Keratinocyte (primary cell): ENCODE data around the gene GIPC3. TPM values are rescaled to one million over a fixed set of nuclear protein-coding genes. Genes with fewer than 3 reads are reported as not detected.

Experiments used
- DNase-seq: peaks from one replicate; pipeline ENCODE4 v3.0.0-alpha.2; 2011; ENCODE audit warnings: low read depth, missing footprints, low spot score
- FAIRE-seq: peaks from 2 replicates; lab custom pipeline; 2011; peaks lifted over from hg19 to GRCh38; lab: Jason Lieb, UNC
- H2AFZ ChIP-seq: 2 replicates; pipeline ENCODE4 v1.6.0; 2012; ENCODE audit warnings: low read length, control low read depth, inconsistent platforms; ENCODE audit not compliant: control insufficient read depth
- H3K27ac ChIP-seq: 2 replicates; pipeline ENCODE4 v1.5.1; 2011; ENCODE audit warnings: low read length; ENCODE audit not compliant: control insufficient read depth, insufficient read depth
- H3K27me3 ChIP-seq: 3 replicates; pipeline ENCODE4 v1.6.0; 2011; ENCODE audit warnings: low read length; ENCODE audit not compliant: control insufficient read depth, insufficient read depth; ENCODE audit errors: extremely low read depth
- H3K36me3 ChIP-seq, 2 experiments: 2 replicates in 1 of 2; 3 replicates in 1 of 2; pipeline ENCODE4 v1.5.1; 2011; ENCODE audit warnings: low read length in 2 of 2, mild to moderate bottlenecking in 1 of 2; ENCODE audit not compliant: control insufficient read depth in 2 of 2, insufficient read depth in 2 of 2; ENCODE audit errors: extremely low read depth in 1 of 2
- H3K4me1 ChIP-seq: 3 replicates; pipeline ENCODE4 v1.5.1; 2011; ENCODE audit warnings: low read length; ENCODE audit not compliant: control insufficient read depth, insufficient read depth; ENCODE audit errors: extremely low read depth
- H3K4me2 ChIP-seq: 3 replicates; pipeline ENCODE4 v1.6.0; 2011; ENCODE audit warnings: low read depth, low read length; ENCODE audit not compliant: control insufficient read depth, insufficient read depth; ENCODE audit errors: extremely low read depth
- H3K4me3 ChIP-seq, 3 experiments: fragments of 200-600 bp in 1 of 3; sonication (generic) in 1 of 3; 2 replicates in 2 of 3; 3 replicates in 1 of 3; pipeline ENCODE4 v1.5.1; 2011 to 2016; ENCODE audit warnings: low read length in 3 of 3, mild to moderate bottlenecking in 3 of 3, control low read depth in 2 of 3, inconsistent platforms in 1 of 3, low read depth in 1 of 3, mixed read lengths in 1 of 3, mixed run types in 1 of 3, moderate library complexity in 1 of 3; ENCODE audit not compliant: control insufficient read depth in 2 of 3, insufficient read depth in 2 of 3; ENCODE audit errors: extremely low read depth in 1 of 3
- H3K79me2 ChIP-seq: 2 replicates; pipeline ENCODE4 v1.6.0; 2012; ENCODE audit warnings: low read length; ENCODE audit not compliant: control insufficient read depth, insufficient read depth
- H3K9ac ChIP-seq: 3 replicates; pipeline ENCODE4 v1.6.0; 2011; ENCODE audit warnings: low read length; ENCODE audit not compliant: control insufficient read depth, insufficient read depth; ENCODE audit errors: extremely low read depth
- H3K9me1 ChIP-seq: 3 replicates; pipeline ENCODE4 v1.6.0; 2011; ENCODE audit warnings: low read length; ENCODE audit not compliant: control insufficient read depth, insufficient read depth; ENCODE audit errors: extremely low read depth
- H3K9me3 ChIP-seq: 2 replicates; pipeline ENCODE4 v1.5.1; 2012; ENCODE audit warnings: low read depth, low read length; ENCODE audit not compliant: control insufficient read depth
- H4K20me1 ChIP-seq: 3 replicates; pipeline ENCODE4 v1.6.0; 2011; ENCODE audit warnings: low read length; ENCODE audit not compliant: control insufficient read depth, insufficient read depth; ENCODE audit errors: extremely low read depth
- EZH2 ChIP-seq: IDR thresholded peaks from one replicate; pipeline ENCODE4 v1.6.1; 2012; ENCODE audit warnings: inconsistent platforms, mild to moderate bottlenecking, low read length, moderate library complexity
- dilution Hi-C: fragments of 300-500 bp; cut with MboI; formaldehyde crosslinking; loops from one replicate; pipeline ENCODE4 v1.7.0; 2020; ENCODE audit warnings: low sequenced_read_pairs; ENCODE audit not compliant: extremely low pct_ligation_motif_present
- polyA plus RNA-seq, 5 experiments: library from polyadenylated mRNA; depleted of rRNA in 3 of 5; stranded (reverse) in 3 of 5; stranded (forward) in 1 of 5; unstranded in 1 of 5; fragments of >200 nt; gene quantifications; 1 replicate in 1 of 5; 2 replicates in 3 of 5; 3 replicates in 1 of 5; pipeline versions ENCODE4 v1.2.1 to v1.2.3, GENCODE V29; 2011 to 2012; ENCODE audit warnings: missing spikeins in 2 of 5, low read depth in 1 of 5, low replicate concordance in 1 of 5
- TF ChIP-seq, protein P1 (sequence below), 3 experiments: IDR thresholded peaks in 1 of 3; conservative IDR thresholded peaks in 1 of 3; optimal IDR thresholded peaks in 1 of 3; 2 replicates in 2 of 3; 3 replicates in 1 of 3; pipeline versions ENCODE3 to v1.5.1; 2011; ENCODE audit warnings: low read length in 3 of 3, mild to moderate bottlenecking in 3 of 3, moderate library complexity in 2 of 3, control low read depth in 1 of 3, inconsistent platforms in 1 of 3; ENCODE audit not compliant: insufficient read depth in 2 of 3; ENCODE audit errors: extremely low read depth in 1 of 3

Gene GIPC3
- polyA plus RNA-seq, 1 donor (not counting 4 experiments of a cell fraction or from before 2014, with no cell fraction given): not detected

DNA sequence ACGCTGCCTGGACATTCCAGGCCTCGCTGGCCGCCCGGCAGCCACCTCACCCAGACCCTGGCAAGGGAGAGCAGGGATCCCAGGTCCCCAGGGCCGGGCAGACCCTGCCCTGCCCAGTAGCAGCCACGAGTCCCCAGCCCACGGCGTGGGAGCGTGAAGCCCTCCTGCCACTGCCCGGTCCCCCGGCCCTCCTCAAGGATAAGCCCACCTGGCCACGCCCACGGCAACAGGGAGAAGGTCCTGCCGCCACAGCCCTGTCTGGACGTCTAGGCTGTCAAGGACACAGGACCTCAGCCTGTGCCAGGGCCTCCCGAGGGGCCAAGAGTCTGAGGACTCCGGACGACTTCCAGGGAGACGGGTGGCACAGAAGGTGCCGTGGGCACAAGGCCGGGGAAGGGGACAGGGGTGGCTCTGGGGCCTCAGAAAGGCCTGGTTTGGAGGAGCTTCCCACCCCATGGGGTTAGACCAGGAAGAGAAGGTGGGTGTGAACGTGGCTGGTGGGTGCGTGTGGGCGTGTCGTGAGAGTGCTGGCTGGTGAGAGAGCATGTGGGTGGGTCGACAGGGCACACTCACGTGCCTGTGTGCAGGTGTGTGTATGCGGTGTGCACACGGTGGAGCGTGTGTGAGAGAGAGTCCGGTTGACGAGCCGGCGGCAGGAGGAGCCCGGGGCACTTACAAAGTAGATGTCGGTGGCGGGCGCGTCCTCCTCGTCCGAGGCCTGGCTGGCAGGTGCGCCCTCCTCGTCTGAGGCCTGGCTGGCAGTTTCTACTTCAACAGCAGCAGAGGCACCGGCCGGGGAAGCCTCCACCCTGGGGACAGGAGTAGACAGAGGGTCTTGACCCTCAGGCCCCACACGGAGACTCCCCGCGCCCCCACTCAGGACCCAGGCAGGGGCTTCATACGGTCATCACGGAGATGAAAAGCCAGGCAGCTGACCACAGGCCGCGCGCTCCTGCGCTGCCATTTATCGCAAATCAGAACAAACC lies 53.2 kb downstream of the GIPC3 start:
- Histone ChIP-seq H3K9me1 (no peaks in the 10 kb centered on the region), H4K20me1 (no peaks in the 10 kb centered on the region), H3K36me3 (peaks cover 0 to 12% of the 10 kb centered on the region in 2 experiments), H3K79me2 (no peaks in the 10 kb centered on the region), H3K9me3 (no peaks in the 10 kb centered on the region), H3K4me2 (no peak overlapping the region), H3K4me1 (no peaks in the 10 kb centered on the region), H3K27ac (no peak overlapping the region), H3K27me3 (no peaks in the 10 kb centered on the region), H2AFZ (no peak overlapping the region), H3K9ac (no peak overlapping the region), H3K4me3 (no peak overlapping the region)
- TF ChIP-seq, protein P1, sequence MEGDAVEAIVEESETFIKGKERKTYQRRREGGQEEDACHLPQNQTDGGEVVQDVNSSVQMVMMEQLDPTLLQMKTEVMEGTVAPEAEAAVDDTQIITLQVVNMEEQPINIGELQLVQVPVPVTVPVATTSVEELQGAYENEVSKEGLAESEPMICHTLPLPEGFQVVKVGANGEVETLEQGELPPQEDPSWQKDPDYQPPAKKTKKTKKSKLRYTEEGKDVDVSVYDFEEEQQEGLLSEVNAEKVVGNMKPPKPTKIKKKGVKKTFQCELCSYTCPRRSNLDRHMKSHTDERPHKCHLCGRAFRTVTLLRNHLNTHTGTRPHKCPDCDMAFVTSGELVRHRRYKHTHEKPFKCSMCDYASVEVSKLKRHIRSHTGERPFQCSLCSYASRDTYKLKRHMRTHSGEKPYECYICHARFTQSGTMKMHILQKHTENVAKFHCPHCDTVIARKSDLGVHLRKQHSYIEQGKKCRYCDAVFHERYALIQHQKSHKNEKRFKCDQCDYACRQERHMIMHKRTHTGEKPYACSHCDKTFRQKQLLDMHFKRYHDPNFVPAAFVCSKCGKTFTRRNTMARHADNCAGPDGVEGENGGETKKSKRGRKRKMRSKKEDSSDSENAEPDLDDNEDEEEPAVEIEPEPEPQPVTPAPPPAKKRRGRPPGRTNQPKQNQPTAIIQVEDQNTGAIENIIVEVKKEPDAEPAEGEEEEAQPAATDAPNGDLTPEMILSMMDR (optimal IDR thresholded peaks at IDR 0.05 in 1 of 3, IDR thresholded peaks at IDR 0.05 in 1 of 3, conservative IDR thresholded peaks at IDR 0.05 in 1 of 3; ENCODE audit: extremely low read depth in 1 of 3, insufficient read depth in 2 of 3, low read length in 3 of 3): no peak
- no peak for TF ChIP-seq EZH2
- DNase-seq (no peak), FAIRE-seq (no peak)
- dilution Hi-C loops: no loop called here

DNA sequence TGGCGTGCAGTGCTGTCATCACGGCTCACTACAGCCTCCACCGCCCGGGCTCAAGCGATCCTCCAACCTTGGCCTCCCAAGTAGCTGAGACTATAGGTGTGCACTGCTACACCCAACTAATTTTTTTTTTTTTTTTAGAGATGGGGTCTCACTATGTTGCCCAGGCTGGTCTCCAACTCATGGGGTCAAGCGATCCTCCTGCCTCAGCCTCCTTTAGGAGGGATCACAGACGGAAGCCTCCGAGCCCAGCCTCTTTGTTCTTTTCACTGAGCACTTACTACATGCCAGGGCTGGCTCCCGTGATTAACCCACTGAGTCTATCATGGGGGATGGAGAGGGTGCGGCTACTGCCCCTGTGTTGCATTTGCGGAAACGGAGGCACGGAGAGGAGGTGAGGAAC lies 54.2 kb downstream of the GIPC3 start:
- Histone ChIP-seq H2AFZ (no peak overlapping the region), H3K4me3 (no peak overlapping the region), H3K27me3 (no peaks in the 10 kb centered on the region), H3K36me3 (peaks cover 0 to 12% of the 10 kb centered on the region in 2 experiments), H3K9ac (no peak overlapping the region), H3K4me1 (no peaks in the 10 kb centered on the region), H3K9me1 (no peaks in the 10 kb centered on the region), H3K79me2 (no peaks in the 10 kb centered on the region), H3K27ac (no peak overlapping the region), H3K4me2 (no peak overlapping the region), H3K9me3 (no peaks in the 10 kb centered on the region), H4K20me1 (no peaks in the 10 kb centered on the region)
- TF ChIP-seq EZH2: no peak
- TF ChIP-seq, protein P1 (optimal IDR thresholded peaks at IDR 0.05 in 1 of 3, IDR thresholded peaks at IDR 0.05 in 1 of 3, conservative IDR thresholded peaks at IDR 0.05 in 1 of 3; ENCODE audit: extremely low read depth in 1 of 3, insufficient read depth in 2 of 3, low read length in 3 of 3): no peak
- DNase-seq (no peak), FAIRE-seq (no peak)
- dilution Hi-C loops: no loop called here
